EH (cell line): ENCODE results near the gene SH3RF3.

Source experiments
- DNase-seq: peaks from one replicate; pipeline ENCODE4 v3.0.0-alpha.2; 2015; ENCODE audit warnings: low read depth

Gene SH3RF3

GRCh38 chr2:109288544-109289368 is 159.8 kb downstream of the SH3RF3 start:
- DNase-seq = no peak

GRCh38 chr2:109289504-109290222 is 160.7 kb downstream of the SH3RF3 start:
- no peak for DNase-seq

GRCh38 chr2:109290887-109291643 is 162.1 kb downstream of the SH3RF3 start:
- DNase-seq = peak; percentile 73

GRCh38 chr2:109292386-109292785 is 163.4 kb downstream of the SH3RF3 start:
- DNase-seq = no peak

- no peak for DNase-seq
Observed at GRCh38 chr2:109293663-109294062, 164.7 kb downstream of the SH3RF3 start.

DNA sequence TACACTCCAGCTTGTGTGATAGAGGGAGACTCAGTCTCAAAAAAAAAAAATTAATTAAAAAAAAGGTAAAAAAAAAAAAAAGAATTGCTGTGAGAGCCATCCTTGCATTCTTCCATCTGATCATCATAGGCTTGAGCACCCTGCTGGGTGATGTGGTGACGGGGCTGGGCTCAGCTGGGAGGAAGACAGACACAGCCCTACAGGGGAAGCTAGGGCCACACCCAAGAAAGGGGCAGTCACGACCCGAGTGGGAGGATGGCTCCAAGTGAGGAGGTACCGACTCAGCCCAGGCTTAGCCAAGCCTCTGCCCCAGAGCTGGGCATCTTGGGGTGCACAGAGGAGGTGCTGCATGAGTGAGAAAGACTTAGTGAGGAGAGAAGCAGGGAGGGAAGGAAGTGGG is 165.5 kb downstream of the SH3RF3 start:
- no peak for DNase-seq

DNA sequence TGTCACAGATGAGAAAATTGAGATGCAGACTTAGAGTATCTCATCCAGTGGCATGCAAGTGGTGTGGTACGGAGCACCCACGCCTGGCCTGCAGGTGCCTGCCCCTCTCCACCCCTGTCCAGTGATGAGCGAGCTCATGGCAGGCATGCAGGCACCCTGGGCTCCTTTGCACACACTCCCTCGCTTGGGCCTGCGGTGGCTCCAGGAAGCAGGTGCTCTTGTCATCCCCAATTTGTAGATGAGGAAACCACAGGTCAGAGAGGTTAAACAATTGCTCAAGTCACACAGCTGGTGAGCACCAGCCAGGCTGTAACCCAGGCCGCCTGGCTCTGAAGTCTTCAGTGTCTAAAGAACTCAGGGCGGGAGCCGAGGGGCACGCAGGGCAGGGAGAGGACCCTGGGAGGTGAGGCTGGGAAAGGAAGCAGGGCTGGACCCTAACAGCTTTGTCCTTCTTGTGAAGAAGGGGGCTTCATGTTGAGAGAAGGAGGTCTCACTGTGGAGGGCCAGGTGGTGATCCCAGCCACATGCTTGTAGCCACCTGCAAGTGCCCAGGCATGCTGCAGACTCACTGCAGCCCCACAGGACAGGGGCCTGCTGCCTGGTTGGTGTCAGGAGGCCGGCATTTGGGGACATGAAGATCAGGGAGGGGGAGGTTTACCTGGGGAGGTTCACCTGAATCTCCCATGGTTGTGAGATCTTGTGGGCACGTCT is 166.2 kb downstream of the SH3RF3 start:
- DNase-seq = no peak

- no peak for DNase-seq
Observed at GRCh38 chr2:109295781-109296117, 166.7 kb downstream of the SH3RF3 start.

- DNase-seq = no peak
Observed at GRCh38 chr2:109297566-109298490, 168.8 kb downstream of the SH3RF3 start.

DNA sequence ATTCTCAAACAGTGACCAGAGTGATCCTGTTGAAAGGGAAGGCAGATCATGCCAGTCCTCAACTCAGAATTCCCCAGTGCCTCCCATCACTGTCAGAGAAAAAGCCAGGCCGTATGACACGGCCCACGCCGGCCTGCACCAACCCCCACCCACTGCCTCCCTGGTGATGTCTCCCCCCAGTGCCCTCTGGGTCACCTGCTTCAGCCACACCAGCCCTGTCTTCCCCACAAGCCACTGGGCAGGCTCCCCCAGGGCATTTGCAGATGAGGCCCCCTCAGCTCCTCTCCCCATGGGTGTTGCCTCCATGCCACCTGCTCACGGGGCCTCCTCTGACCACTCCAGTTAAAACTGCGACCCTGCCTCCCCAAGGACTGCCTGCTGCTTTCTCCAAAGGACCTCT is 169.8 kb downstream of the SH3RF3 start:
- DNase-seq = no peak

GRCh38 chr2:109299536-109299935 is 170.5 kb downstream of the SH3RF3 start:
- no peak for DNase-seq

DNA sequence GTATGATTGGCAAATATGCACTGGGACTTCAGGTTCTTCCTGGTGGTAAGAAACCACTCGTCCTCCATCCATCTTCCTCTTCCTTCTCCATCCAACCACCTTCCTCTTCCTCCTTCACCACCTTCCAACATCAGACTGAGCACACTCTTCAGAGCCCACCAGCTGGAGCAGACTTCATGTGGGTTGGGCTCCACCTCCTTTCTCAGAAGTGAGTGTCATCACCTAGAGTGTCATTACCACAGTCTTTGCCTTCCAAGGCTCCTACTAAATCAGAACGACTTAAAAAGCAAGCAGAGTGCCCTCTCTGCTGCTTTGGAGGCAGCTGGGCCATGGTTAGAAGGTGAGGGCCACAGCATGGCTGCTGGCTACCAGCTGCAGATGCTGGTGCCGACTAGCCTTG is 171.6 kb downstream of the SH3RF3 start:
- DNase-seq = no peak

- no peak for DNase-seq
Observed at GRCh38 chr2:109301746-109302145, 172.7 kb downstream of the SH3RF3 start.

DNA sequence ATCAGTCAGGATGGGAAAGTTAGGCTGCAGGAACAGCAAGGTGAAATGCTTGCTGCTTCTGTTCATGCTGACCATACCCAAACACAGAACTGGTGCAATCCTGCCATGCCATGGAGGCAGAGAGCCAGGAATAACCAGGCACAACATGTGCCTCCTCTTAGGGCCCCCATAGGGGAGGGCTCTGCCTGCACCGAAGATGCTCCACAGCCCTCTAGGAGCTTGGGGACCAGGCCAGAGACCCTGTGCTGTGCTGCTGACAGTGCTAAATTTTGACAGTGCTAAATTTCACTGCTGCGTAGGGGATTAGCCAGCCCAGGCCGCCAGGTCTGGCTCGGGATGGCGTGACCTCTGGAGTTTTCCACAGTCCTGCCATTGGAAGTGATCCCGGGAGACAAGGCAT is 173.3 kb downstream of the SH3RF3 start:
- no peak for DNase-seq

DNA sequence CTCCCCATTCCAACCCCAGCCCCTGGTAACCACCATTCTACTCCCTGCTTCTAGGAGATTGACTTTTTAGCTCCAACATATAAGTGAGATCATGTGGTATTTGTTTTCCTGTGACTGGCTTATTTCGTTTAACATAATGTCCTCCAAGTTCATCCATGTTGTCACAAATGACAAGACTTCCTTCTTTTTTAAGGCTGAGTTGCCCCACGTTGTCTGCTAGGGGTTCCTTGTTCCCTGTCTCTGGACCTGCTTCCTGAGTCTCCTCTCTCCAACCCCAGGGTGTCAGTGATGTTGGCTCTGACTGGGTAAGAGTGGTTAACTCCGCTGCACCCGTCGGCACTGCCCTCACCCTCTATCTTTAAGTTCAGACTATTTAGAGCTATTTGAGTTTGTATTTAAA is 175.2 kb downstream of the SH3RF3 start:
- no peak for DNase-seq

- no peak for DNase-seq
Observed at GRCh38 chr2:109304731-109305470, 175.9 kb downstream of the SH3RF3 start.

- no peak for DNase-seq
Observed at GRCh38 chr2:109305490-109306167, 176.6 kb downstream of the SH3RF3 start.

- DNase-seq = no peak
Observed at GRCh38 chr2:109306190-109306589, 177.2 kb downstream of the SH3RF3 start.

DNA sequence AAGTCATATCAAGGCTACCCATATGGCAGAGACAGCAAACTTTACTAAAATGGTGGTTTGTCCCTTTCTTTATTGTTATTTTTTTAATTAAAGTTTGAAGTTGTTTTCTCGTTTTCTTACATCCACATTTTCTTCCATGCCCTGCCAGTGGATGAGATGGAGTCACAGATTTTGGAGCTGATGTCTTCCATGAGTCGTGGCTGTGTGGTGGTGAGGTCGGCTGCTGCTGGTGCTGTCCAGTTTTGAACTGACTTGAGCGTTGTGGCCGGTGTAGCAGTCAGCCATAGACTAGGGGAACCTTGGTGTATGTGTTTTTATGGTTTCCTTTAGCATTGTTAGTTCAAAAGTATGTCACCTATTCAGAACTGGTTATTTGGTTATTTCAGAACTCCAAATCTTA is 182.8 kb downstream of the SH3RF3 start:
- DNase-seq = peak; percentile 41

- DNase-seq = no peak
Observed at GRCh38 chr2:109312902-109313301, 183.9 kb downstream of the SH3RF3 start.
